ENCODE data around the gene SERPINB7. TPM values are rescaled to one million over a fixed set of nuclear protein-coding genes. Genes with fewer than 3 reads are reported as not detected.

Gene SERPINB7
- total and polyA plus RNA-seq, 2 experiments from 2014 or later, result 0.10 to 0.77 TPM

DNA sequence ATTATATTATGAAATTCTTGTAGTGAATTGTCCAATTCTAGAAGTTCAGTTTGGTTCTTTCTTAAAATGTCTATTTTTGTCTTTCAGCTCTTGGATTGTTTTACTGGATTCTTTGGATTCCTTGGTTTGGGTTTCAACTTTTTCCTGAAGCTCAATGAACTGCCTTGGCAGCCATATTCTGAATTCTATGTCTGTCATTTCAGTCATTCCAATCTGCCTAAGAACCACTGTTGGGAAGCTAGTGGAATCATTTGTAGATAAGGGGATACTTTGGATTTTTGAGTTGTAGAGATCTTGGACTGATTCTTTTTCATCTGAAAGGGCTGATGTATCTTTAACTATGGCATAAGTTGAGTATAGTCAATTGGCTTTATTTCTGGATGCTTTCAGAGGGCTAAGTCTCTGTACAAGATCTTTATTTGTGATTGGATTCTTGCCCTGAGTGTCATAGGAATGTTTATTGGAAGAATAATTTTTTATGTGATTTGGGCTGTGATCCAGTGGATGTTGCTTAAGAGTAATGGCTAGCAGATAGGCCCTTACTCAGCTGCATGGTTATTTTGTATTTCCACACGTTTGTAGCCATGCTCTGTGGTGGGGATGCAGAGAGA lies 42.3 kb downstream of the SERPINB7 start:
- Histone ChIP-seq H3K27ac (no peak overlapping the region), H3K4me1 (ENCODE audit: insufficient read depth) (no peaks in the 10 kb centered on the region), H3K36me3 (replicated peaks; ENCODE audit: insufficient read depth, low read depth) (no peaks in the 10 kb centered on the region), H4K20me1 (ENCODE audit: insufficient read depth, poor library complexity, severe bottlenecking) (no peaks in the 10 kb centered on the region), H3K4me3 (no peak overlapping the region), H3K27me3 (no peaks in the 10 kb centered on the region), H3K4me2 (no peak overlapping the region), H2AFZ (no peak overlapping the region), H3K79me2 (no peaks in the 10 kb centered on the region), H3K9me3 (ENCODE audit: low read depth) (peaks cover 5% of the 10 kb centered on the region), H3K9me2 (replicated peaks; ENCODE audit: insufficient read depth) (no peaks in the 10 kb centered on the region)
- 40% methylated on average over 1 of the region's 1 CpG for WGBS (ENCODE audit: low lambda C conversion rate, missing lambda C conversion rate)
- DNase-seq (ENCODE audit: low spot score), result no peak
- TF ChIP-seq EZH2phosphoT487 (IDR thresholded peaks at IDR 0.05; ENCODE audit: low read depth, severe bottlenecking, unreplicated experiment), result no peak
- TF ChIP-seq, protein P1, sequence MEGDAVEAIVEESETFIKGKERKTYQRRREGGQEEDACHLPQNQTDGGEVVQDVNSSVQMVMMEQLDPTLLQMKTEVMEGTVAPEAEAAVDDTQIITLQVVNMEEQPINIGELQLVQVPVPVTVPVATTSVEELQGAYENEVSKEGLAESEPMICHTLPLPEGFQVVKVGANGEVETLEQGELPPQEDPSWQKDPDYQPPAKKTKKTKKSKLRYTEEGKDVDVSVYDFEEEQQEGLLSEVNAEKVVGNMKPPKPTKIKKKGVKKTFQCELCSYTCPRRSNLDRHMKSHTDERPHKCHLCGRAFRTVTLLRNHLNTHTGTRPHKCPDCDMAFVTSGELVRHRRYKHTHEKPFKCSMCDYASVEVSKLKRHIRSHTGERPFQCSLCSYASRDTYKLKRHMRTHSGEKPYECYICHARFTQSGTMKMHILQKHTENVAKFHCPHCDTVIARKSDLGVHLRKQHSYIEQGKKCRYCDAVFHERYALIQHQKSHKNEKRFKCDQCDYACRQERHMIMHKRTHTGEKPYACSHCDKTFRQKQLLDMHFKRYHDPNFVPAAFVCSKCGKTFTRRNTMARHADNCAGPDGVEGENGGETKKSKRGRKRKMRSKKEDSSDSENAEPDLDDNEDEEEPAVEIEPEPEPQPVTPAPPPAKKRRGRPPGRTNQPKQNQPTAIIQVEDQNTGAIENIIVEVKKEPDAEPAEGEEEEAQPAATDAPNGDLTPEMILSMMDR (IDR thresholded peaks at IDR 0.05; ENCODE audit: poor library complexity), result no peak
- no peak for TF ChIP-seq EZH2 (IDR thresholded peaks at IDR 0.05; ENCODE audit: borderline replicate concordance)

DNA sequence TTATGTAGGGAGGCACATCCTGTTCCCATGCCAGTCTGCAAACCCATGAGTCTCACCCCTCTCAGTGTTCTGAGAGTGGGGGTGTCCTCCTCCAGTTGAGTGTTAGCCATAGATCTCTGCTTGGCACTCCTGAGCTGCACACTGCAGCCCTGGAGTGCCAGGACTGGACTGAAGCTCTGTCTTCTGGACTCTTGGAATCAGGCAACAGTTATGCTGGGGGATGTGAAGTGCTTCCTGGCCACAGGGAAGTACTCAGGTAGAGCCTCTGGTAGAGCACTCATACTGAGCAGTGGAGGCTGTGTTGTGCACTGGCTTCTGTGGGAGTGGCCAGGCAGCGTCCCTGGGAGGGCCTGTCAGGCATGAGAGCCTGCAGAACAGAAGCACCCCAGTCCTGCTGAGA lies 43.0 kb downstream of the SERPINB7 start:
- Histone ChIP-seq H3K79me2 (no peaks in the 10 kb centered on the region), H3K4me2 (no peak overlapping the region), H3K27me3 (no peaks in the 10 kb centered on the region), H4K20me1 (ENCODE audit: insufficient read depth, poor library complexity, severe bottlenecking) (no peaks in the 10 kb centered on the region), H3K4me1 (ENCODE audit: insufficient read depth) (no peaks in the 10 kb centered on the region), H2AFZ (no peak overlapping the region), H3K4me3 (no peak overlapping the region), H3K27ac (no peak overlapping the region), H3K36me3 (replicated peaks; ENCODE audit: insufficient read depth, low read depth) (no peaks in the 10 kb centered on the region), H3K9me3 (ENCODE audit: low read depth) (peaks cover 5% of the 10 kb centered on the region), H3K9me2 (replicated peaks; ENCODE audit: insufficient read depth) (no peaks in the 10 kb centered on the region)
- WGBS (ENCODE audit: low lambda C conversion rate, missing lambda C conversion rate), result 80% methylated on average over 1 of the region's 1 CpG
- TF ChIP-seq, protein P1 (IDR thresholded peaks at IDR 0.05; ENCODE audit: poor library complexity), result no peak
- no peak for TF ChIP-seq EZH2phosphoT487 (IDR thresholded peaks at IDR 0.05; ENCODE audit: low read depth, severe bottlenecking, unreplicated experiment)
- TF ChIP-seq EZH2 (IDR thresholded peaks at IDR 0.05; ENCODE audit: borderline replicate concordance), result no peak
- DNase-seq (ENCODE audit: low spot score), result no peak

DNA sequence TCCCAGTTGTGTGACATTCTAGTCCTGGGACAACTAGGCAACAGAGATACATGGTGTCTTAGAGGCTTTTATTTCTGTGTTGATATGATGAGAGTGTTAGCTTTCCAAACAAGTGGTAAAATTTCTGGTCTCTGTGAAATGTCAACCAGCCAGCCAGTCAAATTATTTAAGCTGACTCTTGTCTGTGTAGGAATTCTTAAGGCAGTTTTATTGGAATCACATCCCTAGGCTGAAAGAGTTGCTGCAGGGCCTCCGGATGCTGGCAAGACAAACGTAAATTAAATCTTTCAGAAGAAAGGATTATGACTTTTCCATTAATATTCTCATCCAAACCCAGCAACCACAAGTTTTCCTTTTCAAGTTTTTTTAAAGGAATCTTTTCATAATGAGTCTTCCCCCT lies 44.6 kb downstream of the SERPINB7 start:
- no peaks in the 10 kb centered on the region for H3K4me1 ChIP-seq (ENCODE audit: insufficient read depth)
- TF ChIP-seq EZH2 (IDR thresholded peaks at IDR 0.05; ENCODE audit: borderline replicate concordance) (no peak), EZH2phosphoT487 (IDR thresholded peaks at IDR 0.05; ENCODE audit: low read depth, severe bottlenecking, unreplicated experiment) (no peak)
- TF ChIP-seq, protein P1 (IDR thresholded peaks at IDR 0.05; ENCODE audit: poor library complexity), result no peak
- WGBS (ENCODE audit: low lambda C conversion rate, missing lambda C conversion rate), result 38% methylated on average over 2 of the region's 2 CpGs
- H3K9me3 ChIP-seq (ENCODE audit: low read depth), result peaks cover 5% of the 10 kb centered on the region
- no peaks in the 10 kb centered on the region for H3K79me2 ChIP-seq
- H4K20me1 ChIP-seq (ENCODE audit: insufficient read depth, poor library complexity, severe bottlenecking), result no peaks in the 10 kb centered on the region
- no peak overlapping the region for H3K4me2 ChIP-seq
- DNase-seq (ENCODE audit: low spot score), result no peak
- H2AFZ ChIP-seq, result no peak overlapping the region
- H3K36me3 ChIP-seq (replicated peaks; ENCODE audit: insufficient read depth, low read depth), result no peaks in the 10 kb centered on the region
- H3K4me3 ChIP-seq, result no peak overlapping the region
- no peaks in the 10 kb centered on the region for H3K27me3 ChIP-seq
- H3K27ac ChIP-seq, result peak overlapping the region; percentile 46
- no peaks in the 10 kb centered on the region for H3K9me2 ChIP-seq (replicated peaks; ENCODE audit: insufficient read depth)
